SK-N-SH (cell line): ENCODE data around the gene FRMD4B.

Source experiments
- CTCF ChIP-seq: fragments of 200-600 bp; sonication (generic); IDR thresholded peaks from 2 replicates; pipeline ENCODE4 v1.6.1; 2017; ENCODE audit warnings: antibody characterized with exemption, mild to moderate bottlenecking, moderate library complexity
- EP300 ChIP-seq, 2 experiments: IDR thresholded peaks; 2 replicates each; pipeline versions ENCODE4 v1.4.0 to v1.6.1; 2012; ENCODE audit warnings: borderline replicate concordance in 1 of 2, low read depth in 1 of 2, low read length in 1 of 2
- EZH2phosphoT487 ChIP-seq: fragments of 200-600 bp; sonication (generic); IDR thresholded peaks from 2 replicates; pipeline ENCODE4 v1.6.1; 2017; ENCODE audit warnings: low read depth, mixed run types, mild to moderate bottlenecking, antibody characterized with exemption, moderate library complexity, borderline replicate concordance
- GABPA ChIP-seq: IDR thresholded peaks from 2 replicates; pipeline ENCODE4 v1.4.0; 2012; ENCODE audit warnings: low read depth, mild to moderate bottlenecking
- NFIC ChIP-seq: IDR thresholded peaks from 2 replicates; pipeline ENCODE4 v1.4.0; 2012; ENCODE audit warnings: borderline replicate concordance
- POLR2AphosphoS5 ChIP-seq: IDR thresholded peaks from 2 replicates; pipeline ENCODE4 v1.6.1; 2012; ENCODE audit warnings: low read depth, low read length
- RAD21 ChIP-seq: IDR thresholded peaks from 2 replicates; pipeline ENCODE4 v1.6.1; 2012; ENCODE audit warnings: mild to moderate bottlenecking, low read length
- RFX5 ChIP-seq: IDR thresholded peaks from 2 replicates; pipeline ENCODE4 v1.6.1; 2012; ENCODE audit warnings: mild to moderate bottlenecking, improper control_type of control experiment, low read length
- SMC3 ChIP-seq: IDR thresholded peaks from 2 replicates; pipeline ENCODE4 v1.6.1; 2012; ENCODE audit warnings: low read depth, low read length, improper control_type of control experiment
- TAF1 ChIP-seq: IDR thresholded peaks from 2 replicates; pipeline ENCODE4 v1.6.1; 2012; ENCODE audit warnings: low read depth, mild to moderate bottlenecking, low read length, moderate library complexity, borderline replicate concordance
- TCF12 ChIP-seq: IDR thresholded peaks from 2 replicates; pipeline ENCODE4 v1.4.0; 2012
- YY1 ChIP-seq: IDR thresholded peaks from 2 replicates; pipeline ENCODE4 v1.4.0; 2012; ENCODE audit warnings: low read depth, mild to moderate bottlenecking
- TF ChIP-seq, protein P1 (sequence below): IDR thresholded peaks from 2 replicates; pipeline ENCODE4 v1.4.0; 2012; ENCODE audit warnings: low read depth

DNA sequence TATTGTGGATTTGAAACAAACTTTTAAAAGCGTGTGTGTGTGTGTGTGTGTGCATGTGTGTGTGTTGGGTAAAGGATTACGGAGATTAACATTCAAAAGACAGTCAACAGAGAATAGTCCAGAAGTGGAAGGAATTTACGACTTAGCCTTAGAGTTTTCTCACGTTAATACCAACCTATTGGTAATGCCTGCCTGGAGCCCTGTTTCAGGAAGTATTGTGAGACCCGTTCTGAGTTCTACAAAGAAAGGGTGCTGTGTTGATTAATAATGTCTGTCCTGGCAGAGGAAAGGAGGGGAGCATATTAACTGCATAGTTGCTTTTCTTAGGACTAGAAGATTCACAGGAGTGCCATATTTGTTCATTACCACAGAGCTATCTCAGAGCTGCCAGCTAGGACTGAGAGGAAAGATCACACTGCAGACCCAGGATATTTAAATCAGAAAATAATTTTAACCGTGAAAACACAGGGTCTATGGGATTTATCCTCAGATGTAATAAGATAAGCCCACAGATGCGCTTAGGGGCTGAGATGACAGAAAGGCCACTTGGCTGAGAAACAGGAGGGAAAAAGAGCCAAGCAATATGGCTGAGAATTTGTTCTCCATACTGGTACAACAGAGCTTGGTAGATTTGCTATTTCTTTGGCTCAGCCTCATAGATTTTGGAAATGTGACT, 40.5 kb upstream of the FRMD4B start:
- TF ChIP-seq POLR2AphosphoS5 (no peak), CTCF (no peak), EZH2phosphoT487 (no peak), TCF12 (no peak), GABPA (no peak), EP300 (IDR thresholded peaks at IDR 0.05; ENCODE audit: borderline replicate concordance in 1 of 2, low read depth in 1 of 2, low read length in 1 of 2) (no peak), RFX5 (no peak), YY1 (no peak), NFIC (no peak), SMC3 (no peak), TAF1 (no peak), RAD21 (no peak)
- TF ChIP-seq, protein P1, sequence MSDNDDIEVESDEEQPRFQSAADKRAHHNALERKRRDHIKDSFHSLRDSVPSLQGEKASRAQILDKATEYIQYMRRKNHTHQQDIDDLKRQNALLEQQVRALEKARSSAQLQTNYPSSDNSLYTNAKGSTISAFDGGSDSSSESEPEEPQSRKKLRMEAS: no peak
